ENCODE data around the gene DYDC1.

Gene DYDC1

GRCh38 chr10:80321183-80321582 is 35.4 kb downstream of the DYDC1 start:
- H3K36me3 Mint-ChIP-seq (ENCODE audit: low read depth) = no peaks in the 10 kb centered on the region
- H3K27me3 Mint-ChIP-seq (ENCODE audit: low read depth) = no peaks in the 10 kb centered on the region
- TF ChIP-seq CTCF (IDR thresholded peaks at IDR 0.05; ENCODE audit: unreplicated experiment in 3 of 3) = no peak
- H3K27ac Mint-ChIP-seq = no peak overlapping the region
- H3K4me1 Mint-ChIP-seq = no peaks in the 10 kb centered on the region
- no peaks in the 10 kb centered on the region for H3K9me3 Mint-ChIP-seq
- no peak overlapping the region for H3K4me3 Mint-ChIP-seq

GRCh38 chr10:80320377-80320776 is 36.2 kb downstream of the DYDC1 start:
- H3K4me3 Mint-ChIP-seq = no peak overlapping the region
- TF ChIP-seq CTCF (IDR thresholded peaks at IDR 0.05; ENCODE audit: unreplicated experiment in 3 of 3) = no peak
- no peak overlapping the region for H3K27ac Mint-ChIP-seq
- no peaks in the 10 kb centered on the region for H3K27me3 Mint-ChIP-seq (ENCODE audit: low read depth)
- H3K9me3 Mint-ChIP-seq = no peaks in the 10 kb centered on the region
- H3K4me1 Mint-ChIP-seq = no peaks in the 10 kb centered on the region
- H3K36me3 Mint-ChIP-seq (ENCODE audit: low read depth) = no peaks in the 10 kb centered on the region

- Mint-ChIP-seq H3K27ac (no peak overlapping the region), H3K27me3 (ENCODE audit: low read depth) (no peaks in the 10 kb centered on the region), H3K4me3 (no peak overlapping the region), H3K4me1 (no peaks in the 10 kb centered on the region), H3K9me3 (no peaks in the 10 kb centered on the region), H3K36me3 (ENCODE audit: low read depth) (no peaks in the 10 kb centered on the region)
- no peak for TF ChIP-seq CTCF (IDR thresholded peaks at IDR 0.05; ENCODE audit: unreplicated experiment in 3 of 3)
These were observed 36.7 kb downstream of the DYDC1 start for GRCh38 chr10:80319725-80320290.

GRCh38 chr10:80319318-80319717 is 37.2 kb downstream of the DYDC1 start:
- no peak for TF ChIP-seq CTCF (IDR thresholded peaks at IDR 0.05; ENCODE audit: unreplicated experiment in 3 of 3)
- Mint-ChIP-seq H3K4me3 (no peak overlapping the region), H3K4me1 (no peaks in the 10 kb centered on the region), H3K27me3 (ENCODE audit: low read depth) (no peaks in the 10 kb centered on the region), H3K9me3 (no peaks in the 10 kb centered on the region), H3K36me3 (ENCODE audit: low read depth) (no peaks in the 10 kb centered on the region), H3K27ac (no peak overlapping the region)

- Mint-ChIP-seq H3K27me3 (ENCODE audit: low read depth) (no peaks in the 10 kb centered on the region), H3K36me3 (ENCODE audit: low read depth) (no peaks in the 10 kb centered on the region), H3K4me1 (no peaks in the 10 kb centered on the region), H3K9me3 (no peaks in the 10 kb centered on the region), H3K4me3 (no peak overlapping the region), H3K27ac (no peak overlapping the region)
- no peak for TF ChIP-seq CTCF (IDR thresholded peaks at IDR 0.05; ENCODE audit: unreplicated experiment in 3 of 3)
These were observed 37.8 kb downstream of the DYDC1 start for GRCh38 chr10:80318742-80319141.

GRCh38 chr10:80315391-80315790 is 41.2 kb downstream of the DYDC1 start:
- TF ChIP-seq CTCF (IDR thresholded peaks at IDR 0.05; ENCODE audit: unreplicated experiment in 3 of 3) = no peak
- H3K36me3 Mint-ChIP-seq (ENCODE audit: low read depth) = no peaks in the 10 kb centered on the region
- no peak overlapping the region for H3K4me3 Mint-ChIP-seq

More at GRCh38 chr10:80315391-80315790, 41.2 kb downstream of the DYDC1 start:
- Mint-ChIP-seq H3K27me3 (ENCODE audit: low read depth) (no peaks in the 10 kb centered on the region), H3K27ac (no peak overlapping the region), H3K4me1 (no peaks in the 10 kb centered on the region), H3K9me3 (peaks cover 9% of the 10 kb centered on the region)
